Right ventricle myocardium superior (tissue), 1 donor: ENCODE results near the gene TACC3. TPM values are rescaled to one million over a fixed set of nuclear protein-coding genes. Genes with fewer than 3 reads are reported as not detected.

Experiments used
- ATAC-seq: fragments of 200-7000 bp; cut with Tn5 transposase; one replicate; pipeline ENCODE4 v1.9.1; 2020; ENCODE audit warnings: mild to moderate bottlenecking; ENCODE audit not compliant: poor library complexity
- DNase-seq: peaks from one replicate; pipeline ENCODE4 v3.0.0-alpha.2; 2020
- intact Hi-C: fragments of 100-400 bp; cut with DNase I; formaldehyde crosslinking; loops from one replicate; pipeline ENCODE4 v1.11.2; 2022
- total RNA-seq: library from RNA; stranded (reverse); fragmentation: NEBNext Ultra II Directional; extraction: Animal tissue kit (Norgen Biotek cat#: 25700); gene quantifications from one replicate; pipeline ENCODE4 v1.2.1, GENCODE V29; 2021
- donor health status: DM: no; HTN: yes; CAD: no; lungs with severe emphysema.

TACC3 gene
- total RNA-seq, 1 donor from 2014 or later, result 7.0 TPM

DNA sequence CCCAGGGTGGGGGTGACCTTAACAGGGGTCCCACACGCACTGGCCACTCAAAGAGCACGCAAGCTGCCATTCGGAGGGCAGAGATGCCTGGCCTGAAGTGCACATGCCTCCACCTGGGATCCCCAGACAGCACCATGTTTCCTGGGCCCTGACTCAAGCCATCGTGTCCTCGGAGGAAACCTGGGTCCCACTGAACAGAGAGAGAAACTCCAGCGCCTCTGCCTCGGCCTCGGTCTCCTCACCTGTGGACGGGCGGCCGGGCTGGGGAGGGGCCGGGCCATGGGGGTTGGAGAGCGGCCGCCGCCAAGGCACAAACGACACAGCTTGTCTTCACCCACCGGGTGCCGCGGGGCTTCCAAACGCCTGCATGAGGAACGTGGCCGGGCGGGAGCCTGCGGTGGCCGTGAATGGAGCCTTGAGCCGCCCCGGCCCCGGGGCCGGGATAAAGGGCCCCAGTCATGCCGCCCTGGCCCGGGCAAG is 41.8 kb downstream of the TACC3 start:
- ATAC-seq (no peak), DNase-seq (no peak)
- intact Hi-C loops, result no loop called here

DNA sequence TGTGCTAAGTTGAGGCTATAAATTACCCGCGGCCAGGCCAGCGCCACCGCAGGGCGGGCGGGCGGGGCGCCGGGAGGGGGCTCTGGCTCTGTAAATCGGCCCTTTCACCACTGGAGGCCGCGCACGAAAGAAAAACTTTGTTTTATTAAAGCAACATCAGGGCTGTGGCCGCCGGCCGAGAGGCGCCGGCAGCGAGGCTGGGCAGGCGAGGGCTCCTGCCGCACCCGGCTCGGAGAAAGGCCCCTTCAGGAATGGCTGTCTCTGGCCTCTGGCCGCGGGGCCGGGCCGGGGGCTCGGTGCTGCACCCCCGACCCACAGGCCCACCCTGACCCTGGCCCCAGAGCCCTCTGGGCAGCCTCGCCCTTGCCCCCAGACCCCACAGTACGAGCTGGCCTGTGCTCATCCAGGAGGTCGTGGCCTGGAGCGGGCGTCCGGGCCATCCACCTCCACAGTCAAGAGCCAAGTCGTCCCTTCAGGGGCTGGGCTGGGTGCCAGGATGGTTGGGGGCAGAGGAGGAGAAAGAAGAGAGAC is 42.3 kb downstream of the TACC3 start:
- DNase-seq (peak; percentile 60), ATAC-seq (peak; percentile 42)
- intact Hi-C loops, result no loop called here

GRCh38 chr4:1764670-1765069 is 43.3 kb downstream of the TACC3 start:
- DNase-seq (no peak), ATAC-seq (no peak)
- intact Hi-C loops, result no loop called here

- ATAC-seq, result no peak
- intact Hi-C loops, result no loop called here
- no peak for DNase-seq
These were observed 44.2 kb downstream of the TACC3 start for GRCh38 chr4:1765409-1766072.

- intact Hi-C loops, result no loop called here
- DNase-seq (no peak), ATAC-seq (peak; percentile 8)
These were observed 45.1 kb downstream of the TACC3 start for GRCh38 chr4:1766106-1767060.

DNA sequence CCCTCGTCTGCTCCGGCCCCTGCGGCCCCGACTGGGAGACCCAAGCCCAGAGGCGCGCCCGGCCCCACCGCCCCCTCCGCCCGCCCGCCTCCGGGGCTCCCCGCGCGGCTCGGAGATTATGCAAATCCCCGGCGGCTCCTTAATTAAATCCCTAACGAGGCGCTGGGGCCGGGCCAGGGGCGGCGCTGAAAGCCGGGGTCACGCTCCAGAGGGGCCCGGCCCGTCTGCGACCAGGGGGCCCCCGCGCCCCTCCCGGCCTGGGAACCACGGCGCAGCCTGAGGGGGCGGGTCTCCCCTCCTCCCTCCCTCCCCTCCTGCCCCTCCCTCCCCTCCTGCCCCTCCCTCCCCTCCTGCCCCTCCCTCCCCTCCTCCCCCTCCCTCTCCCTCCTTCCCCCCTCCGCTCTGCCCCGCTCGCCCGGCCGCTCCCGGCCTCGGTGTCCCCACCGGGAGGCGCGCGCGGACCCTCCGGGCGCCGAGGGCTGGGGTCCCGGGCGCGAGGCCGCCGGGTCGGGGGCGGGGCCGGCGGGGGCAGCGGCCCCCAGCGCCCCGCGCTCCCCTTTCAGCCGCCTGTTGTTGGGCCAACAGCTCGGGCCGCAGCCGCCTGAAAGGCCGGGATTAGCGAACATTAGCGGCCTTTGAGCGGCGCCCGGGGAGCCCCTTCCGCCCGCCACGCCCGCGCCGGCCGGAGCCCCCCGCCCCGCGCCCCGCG is 45.9 kb downstream of the TACC3 start:
- no peak for DNase-seq
- intact Hi-C loops, result no loop called here
- ATAC-seq, result peak; percentile 15

DNA sequence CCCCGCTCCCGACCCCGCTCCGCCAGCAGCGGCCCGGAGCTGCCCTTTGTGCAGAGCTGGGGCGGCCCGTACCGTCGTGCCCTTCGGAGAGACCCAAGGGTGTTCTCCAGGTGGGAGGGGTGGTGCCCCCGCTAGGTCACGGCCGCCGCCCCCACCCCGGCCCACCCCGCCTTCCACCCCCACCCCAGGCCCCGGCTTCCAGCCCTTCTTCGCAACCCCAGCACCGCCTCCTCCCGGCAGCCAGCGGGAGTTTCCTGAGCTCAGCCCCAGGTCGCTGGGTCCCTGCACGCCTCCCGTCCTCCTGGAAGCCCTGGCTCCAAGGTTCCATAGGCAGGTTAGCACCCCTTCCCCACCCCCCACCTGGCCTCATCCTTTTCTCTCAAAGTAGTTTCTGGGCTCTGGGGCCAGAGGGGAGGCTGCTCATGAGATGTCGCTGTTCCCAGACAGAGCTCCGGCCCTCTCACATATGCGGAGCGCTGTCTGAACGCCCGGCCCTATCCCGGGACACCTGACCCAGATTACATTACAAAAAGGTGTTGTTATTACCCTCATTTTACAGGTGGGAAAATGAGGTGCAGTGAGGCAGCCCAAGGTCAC is 46.5 kb downstream of the TACC3 start:
- intact Hi-C loops, result no loop called here
- DNase-seq, result no peak
- peak; percentile 47 for ATAC-seq

GRCh38 chr4:1768367-1769034 is 47.2 kb downstream of the TACC3 start:
- intact Hi-C loops, result no loop called here
- no peak for DNase-seq

GRCh38 chr4:1769692-1770091 is 48.4 kb downstream of the TACC3 start:
- ATAC-seq, result no peak
- intact Hi-C loops, result no loop called here

More at GRCh38 chr4:1768367-1769034, 47.2 kb downstream of the TACC3 start:
- no peak for ATAC-seq

GRCh38 chr4:1770245-1770644 is 48.9 kb downstream of the TACC3 start:
- no peak for ATAC-seq
- DNase-seq, result no peak
- intact Hi-C loops, result no loop called here

More at GRCh38 chr4:1769692-1770091, 48.4 kb downstream of the TACC3 start:
- no peak for DNase-seq

DNA sequence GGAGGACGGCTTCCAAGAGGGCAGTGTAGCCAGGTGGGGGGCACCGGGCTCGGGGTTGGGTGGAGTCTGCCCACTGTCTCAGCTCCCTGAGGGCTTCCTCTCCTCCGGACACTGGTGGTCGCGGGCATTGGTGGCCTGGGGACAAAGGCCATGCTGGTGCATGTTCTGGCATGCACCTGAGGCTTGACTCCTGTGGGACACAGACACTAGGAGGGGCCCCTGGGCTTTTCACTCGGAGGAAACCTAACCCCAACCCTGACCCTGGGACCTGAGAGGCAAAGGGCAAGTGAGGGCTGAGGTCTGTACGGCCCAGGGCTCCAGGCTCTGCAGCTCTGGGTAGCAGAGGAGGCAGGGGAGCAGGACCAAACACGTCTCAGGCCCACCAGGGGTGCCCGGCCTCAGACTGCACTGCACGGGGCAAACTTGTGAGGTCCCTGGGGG is 49.5 kb downstream of the TACC3 start:
- no peak for DNase-seq
- ATAC-seq, result no peak
- intact Hi-C loops, result no loop called here

DNA sequence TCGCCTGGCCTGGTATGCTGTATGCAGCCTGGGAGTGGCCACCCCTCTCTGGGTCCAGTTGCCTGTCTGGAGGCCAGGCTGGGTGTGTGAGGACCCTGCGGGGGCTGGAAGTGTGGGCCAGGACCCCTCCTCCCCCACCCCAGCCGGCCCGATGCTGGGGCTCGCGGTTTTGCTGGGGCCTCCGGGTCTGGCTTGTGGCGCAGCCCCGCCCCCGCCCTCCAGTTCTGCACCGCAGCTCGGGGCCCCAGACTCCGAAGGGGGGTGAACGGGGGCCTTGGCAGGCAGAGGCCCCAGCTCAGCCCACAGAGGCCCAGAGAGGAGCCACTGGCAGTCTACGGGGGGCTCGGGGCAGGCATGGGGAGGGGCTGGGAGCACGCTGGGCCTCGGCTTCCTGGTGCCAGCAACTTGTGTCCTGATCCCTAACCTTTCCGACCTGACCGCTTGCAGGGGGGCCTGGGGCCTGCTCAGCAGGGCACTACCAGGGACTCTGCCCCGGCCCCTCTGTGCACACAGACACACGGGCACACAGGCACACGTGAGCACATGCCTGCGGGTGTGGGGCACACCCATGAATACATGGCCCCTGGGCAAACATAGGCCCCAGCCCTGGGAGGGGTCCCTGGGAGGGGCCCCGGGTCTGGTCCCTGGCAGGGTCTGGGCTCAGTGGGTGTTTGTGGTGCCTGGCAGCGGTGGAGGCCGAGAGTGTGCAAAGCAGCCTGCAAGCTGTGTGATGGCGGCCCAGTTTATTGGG is 50.4 kb downstream of the TACC3 start:
- no peak for DNase-seq
- ATAC-seq, result no peak
- intact Hi-C loops, result no loop called here

DNA sequence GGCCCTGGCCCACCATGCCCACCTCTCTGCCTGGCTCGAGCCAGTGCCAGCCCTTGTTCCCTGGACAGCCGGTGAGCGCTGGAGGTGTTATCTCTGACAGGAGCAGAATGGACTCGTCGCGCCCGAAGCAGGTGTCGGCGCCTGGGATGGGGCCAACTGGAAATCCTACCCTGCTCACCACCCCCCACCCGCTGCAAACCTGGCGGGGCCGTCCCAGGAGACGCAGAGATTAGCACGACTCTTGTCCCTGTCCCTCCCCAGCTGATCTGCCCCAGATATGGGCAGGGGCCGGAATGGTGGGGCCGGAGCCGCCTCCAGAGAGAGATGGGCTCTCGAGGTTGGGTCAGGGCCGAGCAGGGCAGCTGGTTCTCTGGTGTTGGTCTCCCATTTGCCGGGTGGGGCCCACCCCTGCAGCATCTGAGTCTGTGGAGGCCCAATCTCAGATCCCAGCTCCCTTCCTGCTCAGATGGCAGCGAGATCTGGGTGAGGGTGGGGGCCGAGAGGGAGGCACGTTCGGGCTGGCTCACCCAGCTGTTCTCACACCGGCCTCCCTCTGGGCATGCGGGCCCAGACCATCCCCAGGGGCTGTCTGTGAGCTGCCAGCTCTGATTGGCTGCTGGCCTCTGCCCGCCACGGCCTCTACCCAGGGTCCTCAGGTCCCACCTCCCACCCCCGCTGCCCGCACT is 51.7 kb downstream of the TACC3 start:
- ATAC-seq (no peak), DNase-seq (no peak)
- intact Hi-C loops, result no loop called here

GRCh38 chr4:1773754-1774153 is 52.4 kb downstream of the TACC3 start:
- ATAC-seq, result no peak
- intact Hi-C loops, result no loop called here
- no peak for DNase-seq

DNA sequence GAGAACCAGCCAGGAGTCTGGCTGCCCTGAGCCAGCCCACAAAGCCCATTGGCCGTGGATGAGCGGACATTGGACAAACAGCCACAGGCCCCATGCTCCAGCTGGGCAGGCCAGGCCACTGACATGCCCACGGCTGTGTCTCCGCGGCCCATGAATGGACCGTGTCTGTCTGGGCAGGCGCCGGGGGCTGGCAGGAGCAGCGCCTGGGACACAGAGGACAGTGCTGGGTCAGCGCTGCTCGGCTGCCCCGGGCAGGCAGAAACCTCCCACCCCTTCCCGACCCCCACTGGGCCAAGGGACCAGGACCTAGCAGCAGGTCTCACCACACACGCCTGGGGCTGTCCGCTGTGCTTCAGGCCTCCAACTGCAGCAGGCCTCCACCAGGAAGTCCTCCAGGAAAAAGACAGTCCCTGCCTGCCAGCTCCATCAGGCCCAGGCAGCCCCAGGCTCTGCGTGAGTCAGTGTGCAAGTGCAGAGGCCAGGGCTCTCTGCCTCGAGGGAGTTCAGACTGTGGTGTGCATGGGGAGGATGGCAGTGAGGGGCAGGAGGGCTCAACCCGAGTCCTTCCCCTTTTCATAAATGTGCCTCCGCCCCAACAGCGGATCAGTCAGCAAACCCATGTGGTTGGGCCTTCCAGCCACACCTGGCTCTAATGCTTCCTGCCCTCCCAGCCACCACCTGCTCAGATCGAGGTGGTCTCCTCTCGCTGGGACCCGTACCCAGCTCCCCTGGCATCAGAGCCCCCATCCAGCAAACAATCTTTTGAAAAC is 54.6 kb downstream of the TACC3 start:
- intact Hi-C loops, result no loop called here
- DNase-seq (no peak), ATAC-seq (no peak)

GRCh38 chr4:1776521-1777161 is 55.3 kb downstream of the TACC3 start:
- intact Hi-C loops, result no loop called here
- DNase-seq (no peak), ATAC-seq (no peak)
